Stomach smooth muscle (tissue), 2 donors: ENCODE data around the gene GSTO1.

Experiments used
- H3K27ac ChIP-seq: one replicate; pipeline ENCODE4 v1.7.0; 2013; ENCODE audit warnings: mild to moderate bottlenecking, low read length, inconsistent platforms
- H3K27me3 ChIP-seq, 2 donors: one replicate each; pipeline ENCODE4 v1.7.0; 2013; ENCODE audit warnings: low read length in 2 of 2; ENCODE audit not compliant: insufficient read depth in 2 of 2, control insufficient read depth in 1 of 2
- H3K36me3 ChIP-seq, 2 donors: one replicate each; pipeline ENCODE4 v1.7.0; 2013; ENCODE audit warnings: low read length in 2 of 2; ENCODE audit not compliant: control insufficient read depth in 2 of 2, insufficient read depth in 2 of 2
- H3K4me1 ChIP-seq: one replicate; pipeline ENCODE4 v1.7.0; 2013; ENCODE audit warnings: low read length; ENCODE audit not compliant: control insufficient read depth, insufficient read depth
- H3K4me3 ChIP-seq, 2 donors: one replicate each; pipeline ENCODE4 v1.7.0; 2013; ENCODE audit warnings: low read length in 2 of 2
- H3K9ac ChIP-seq, 2 donors: one replicate each; pipeline ENCODE4 v1.7.0; 2013; ENCODE audit warnings: low read length in 2 of 2, mild to moderate bottlenecking in 1 of 2
- H3K9me3 ChIP-seq, 2 donors: one replicate each; pipeline ENCODE4 v1.7.0; 2013; ENCODE audit warnings: low read length in 2 of 2; ENCODE audit not compliant: control insufficient read depth in 2 of 2
- donor health status: healthy.
- donor health status: Pancreatic carcinoma.

The GSTO1 gene

DNA sequence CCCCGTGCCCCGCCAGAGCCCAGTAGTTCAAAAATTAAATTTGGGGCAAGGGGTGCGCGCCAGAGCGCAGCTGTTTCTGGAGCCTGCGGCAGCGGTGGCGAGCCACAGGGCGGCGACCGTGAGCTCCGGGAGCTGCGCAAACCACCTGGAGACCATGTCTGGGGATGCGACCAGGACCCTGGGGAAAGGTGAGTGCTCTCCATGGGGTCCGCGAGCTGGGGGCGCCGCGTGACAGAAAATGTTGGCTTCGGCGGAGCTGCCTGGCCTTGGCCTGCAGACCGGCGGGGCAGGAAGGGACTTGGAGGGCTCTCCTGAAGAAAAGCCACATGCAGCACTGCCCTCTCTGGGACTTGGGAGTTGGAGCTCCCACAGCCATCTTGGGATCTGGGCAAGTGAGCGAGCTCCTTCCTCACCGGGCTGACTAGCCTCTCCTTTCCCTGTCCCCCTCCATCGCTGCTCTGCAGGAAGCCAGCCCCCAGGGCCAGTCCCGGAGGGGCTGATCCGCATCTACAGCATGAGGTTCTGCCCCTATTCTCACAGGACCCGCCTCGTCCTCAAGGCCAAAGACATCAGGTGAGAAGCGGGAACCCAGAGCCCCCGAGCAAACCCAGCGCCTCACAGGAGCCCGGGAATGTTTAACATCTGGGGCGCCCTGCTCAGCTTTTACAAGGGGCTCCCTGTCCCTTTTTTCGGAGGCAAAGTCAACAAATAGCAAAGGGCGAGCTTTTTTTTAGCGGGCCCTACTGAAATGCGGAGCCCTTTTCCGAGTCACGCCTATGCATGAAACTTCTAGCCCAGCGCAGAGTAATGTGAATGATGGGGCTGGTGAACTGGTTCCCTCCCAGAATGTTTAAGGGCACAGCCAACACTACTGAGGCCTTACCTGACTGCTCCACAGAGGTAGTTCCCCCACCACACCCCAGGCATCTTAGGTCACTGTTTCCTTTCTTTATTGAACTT, 20.4 kb downstream of the GSTO1 start:
- no peak overlapping the region for H3K9ac ChIP-seq
- no peak overlapping the region for H3K27ac ChIP-seq
- H3K4me1 ChIP-seq, result no peaks in the 10 kb centered on the region
- no peaks in the 10 kb centered on the region for H3K36me3 ChIP-seq
- peak overlapping the region in 1 of 2 donors; percentile 9 for H3K4me3 ChIP-seq
- no peaks in the 10 kb centered on the region for H3K9me3 ChIP-seq
- H3K27me3 ChIP-seq, result peaks cover 9 to 17% of the 10 kb centered on the region in 2 donors

DNA sequence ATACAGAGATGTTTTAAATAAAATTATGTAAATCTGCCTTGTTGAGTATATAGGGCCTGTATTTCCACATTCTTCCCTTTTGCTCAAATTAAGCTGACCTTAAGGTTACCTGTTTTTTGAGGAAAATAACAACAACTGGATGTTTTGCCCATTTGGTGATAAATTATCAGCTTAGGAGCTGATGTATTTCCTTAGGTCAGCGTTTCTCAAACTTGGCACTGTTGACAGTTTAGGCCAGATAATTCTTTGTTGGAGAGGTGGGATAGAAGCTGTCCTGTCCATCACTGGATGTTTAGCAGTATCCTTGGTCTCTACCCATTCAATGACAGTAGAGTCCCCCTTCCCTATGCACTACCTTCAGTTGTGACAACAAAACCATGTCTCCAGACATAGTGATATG, 21.5 kb downstream of the GSTO1 start:
- Histone ChIP-seq H3K4me1 (no peaks in the 10 kb centered on the region), H3K27ac (no peak overlapping the region), H3K27me3 (peaks cover 9 to 17% of the 10 kb centered on the region in 2 donors), H3K4me3 (no peak overlapping the region), H3K9ac (no peak overlapping the region), H3K9me3 (no peaks in the 10 kb centered on the region), H3K36me3 (no peaks in the 10 kb centered on the region)

GRCh38 chr10:104277785-104278184, 23.1 kb downstream of the GSTO1 start:
- Histone ChIP-seq H3K36me3 (no peaks in the 10 kb centered on the region), H3K9me3 (no peaks in the 10 kb centered on the region), H3K4me1 (no peaks in the 10 kb centered on the region), H3K27ac (no peak overlapping the region), H3K4me3 (no peak overlapping the region), H3K9ac (no peak overlapping the region), H3K27me3 (peaks cover 9 to 17% of the 10 kb centered on the region in 2 donors)

- no peaks in the 10 kb centered on the region for H3K4me1 ChIP-seq
- peaks cover 4 to 14% of the 10 kb centered on the region in 2 donors for H3K27me3 ChIP-seq
- H3K9ac ChIP-seq, result no peak overlapping the region
- no peaks in the 10 kb centered on the region for H3K36me3 ChIP-seq
- no peaks in the 10 kb centered on the region for H3K9me3 ChIP-seq
- no peak overlapping the region for H3K27ac ChIP-seq
- no peak overlapping the region for H3K4me3 ChIP-seq
Observed at GRCh38 chr10:104279550-104280259, 25.0 kb downstream of the GSTO1 start.

- H3K27ac ChIP-seq, result no peak overlapping the region
- H3K36me3 ChIP-seq, result no peaks in the 10 kb centered on the region
- no peak overlapping the region for H3K9ac ChIP-seq
Observed at GRCh38 chr10:104281694-104282093, 27.0 kb downstream of the GSTO1 start.

GRCh38 chr10:104284846-104285245, 30.2 kb downstream of the GSTO1 start:
- H3K9me3 ChIP-seq, result no peaks in the 10 kb centered on the region
- H3K27ac ChIP-seq, result no peak overlapping the region
- H3K9ac ChIP-seq, result no peak overlapping the region
- H3K27me3 ChIP-seq, result no peaks in the 10 kb centered on the region
- no peaks in the 10 kb centered on the region for H3K36me3 ChIP-seq
- no peak overlapping the region for H3K4me3 ChIP-seq
- H3K4me1 ChIP-seq, result no peaks in the 10 kb centered on the region

More at GRCh38 chr10:104281694-104282093, 27.0 kb downstream of the GSTO1 start:
- Histone ChIP-seq H3K27me3 (no peaks in the 10 kb centered on the region), H3K4me1 (no peaks in the 10 kb centered on the region), H3K4me3 (no peak overlapping the region), H3K9me3 (no peaks in the 10 kb centered on the region)

- H3K27ac ChIP-seq, result no peak overlapping the region
- H3K36me3 ChIP-seq, result no peaks in the 10 kb centered on the region
- H3K27me3 ChIP-seq, result no peaks in the 10 kb centered on the region
- no peak overlapping the region for H3K9ac ChIP-seq
- H3K4me1 ChIP-seq, result peaks cover 6% of the 10 kb centered on the region
- no peaks in the 10 kb centered on the region for H3K9me3 ChIP-seq
- no peak overlapping the region for H3K4me3 ChIP-seq
Observed at GRCh38 chr10:104286939-104287338, 32.2 kb downstream of the GSTO1 start.

GRCh38 chr10:104288355-104288754, 33.7 kb downstream of the GSTO1 start:
- Histone ChIP-seq H3K4me1 (peaks cover 6% of the 10 kb centered on the region), H3K27ac (no peak overlapping the region), H3K4me3 (no peak overlapping the region), H3K9me3 (no peaks in the 10 kb centered on the region), H3K27me3 (no peaks in the 10 kb centered on the region), H3K36me3 (no peaks in the 10 kb centered on the region), H3K9ac (no peak overlapping the region)

- no peak overlapping the region for H3K9ac ChIP-seq
- no peaks in the 10 kb centered on the region for H3K27me3 ChIP-seq
- no peak overlapping the region for H3K4me3 ChIP-seq
- no peak overlapping the region for H3K27ac ChIP-seq
- no peaks in the 10 kb centered on the region for H3K36me3 ChIP-seq
- no peaks in the 10 kb centered on the region for H3K9me3 ChIP-seq
- H3K4me1 ChIP-seq, result peaks cover 6% of the 10 kb centered on the region
Observed at GRCh38 chr10:104291439-104291951, 36.8 kb downstream of the GSTO1 start.

GRCh38 chr10:104293011-104293410, 38.3 kb downstream of the GSTO1 start:
- no peak overlapping the region for H3K9ac ChIP-seq
- H3K4me3 ChIP-seq, result no peak overlapping the region
- no peaks in the 10 kb centered on the region for H3K9me3 ChIP-seq
- H3K27me3 ChIP-seq, result no peaks in the 10 kb centered on the region
- H3K4me1 ChIP-seq, result peaks cover 6% of the 10 kb centered on the region
- H3K36me3 ChIP-seq, result no peaks in the 10 kb centered on the region
- H3K27ac ChIP-seq, result no peak overlapping the region
